Right cardiac atrium (tissue), 5 donors: ENCODE measurements around the gene DCBLD1. TPM values are rescaled to one million over a fixed set of nuclear protein-coding genes. Genes with fewer than 3 reads are reported as not detected.
"Not testable (repeated sequence)": the region's sequence is repeated elsewhere in the genome, so short reads cannot be mapped to it uniquely, and the experiment has no call there.

Experiments used
- ATAC-seq, 2 donors: fragments of 200-7000 bp; cut with Tn5 transposase; one replicate each; pipeline versions ENCODE4 v1.8.0 to v1.9.1; 2020; ENCODE audit warnings: moderate library complexity in 2 of 2, mild to moderate bottlenecking in 1 of 2
- DNase-seq, 3 donors: peaks; one replicate each; pipeline ENCODE4 v3.0.0-alpha.2; 2020
- H3K27ac ChIP-seq: one replicate; pipeline ENCODE4 v1.5.1; 2013; ENCODE audit warnings: mild to moderate bottlenecking, low read length, control low read depth, moderate library complexity
- H3K27me3 ChIP-seq: one replicate; pipeline ENCODE4 v1.6.1; 2013; ENCODE audit not compliant: control insufficient read depth, insufficient read depth
- H3K4me1 ChIP-seq: one replicate; pipeline ENCODE4 v1.6.1; 2013; ENCODE audit warnings: low read length; ENCODE audit not compliant: control insufficient read depth, insufficient read depth
- H3K4me3 ChIP-seq: one replicate; pipeline ENCODE4 v1.5.1; 2013; ENCODE audit warnings: low read length, control low read depth
- H3K9me3 ChIP-seq: one replicate; pipeline ENCODE4 v1.6.1; 2013; ENCODE audit warnings: low read length; ENCODE audit not compliant: control insufficient read depth
- WGBS: extraction: QIAGEN DNeasy Blood & Tissue Kit; methylation state at CpG from one replicate; pipeline ENCODE4 v1.1.7; 2013; 5-methylcytosine and 5-hydroxymethylcytosine counted together
- intact Hi-C, 4 donors: fragments of 100-400 bp; cut with DNase I; formaldehyde crosslinking; loops; one replicate each; pipeline versions ENCODE4 v1.11.0 to v1.14.0; 2022 to 2023
- polyA plus RNA-seq: library from polyadenylated mRNA; stranded (reverse); fragments of 200-250 nt; gene quantifications from one replicate; pipeline ENCODE4 v1.2.3, GENCODE V29; 2013
- total RNA-seq, 4 donors: library from RNA; stranded (reverse); fragmentation: NEBNext Ultra II Directional; extraction: Animal tissue kit (Norgen Biotek cat#: 25700); gene quantifications; one replicate each; pipeline ENCODE4 v1.2.1, GENCODE V29; 2021
- donor health status: healthy with polysubstance abuse.
- donor health status: DM: no; HTN: yes; CAD: no.
- donor health status: DM: no; HTN: no; CAD: no.
- donor health status: DM: no; HTN: yes; CAD: no; lungs with severe emphysema.
- donor health status: DM: yes; HTN: yes; CAD: no.

Gene DCBLD1
- total and polyA plus RNA-seq, 5 donors: 3.2 to 5.7 (median 3.9) TPM

DNA sequence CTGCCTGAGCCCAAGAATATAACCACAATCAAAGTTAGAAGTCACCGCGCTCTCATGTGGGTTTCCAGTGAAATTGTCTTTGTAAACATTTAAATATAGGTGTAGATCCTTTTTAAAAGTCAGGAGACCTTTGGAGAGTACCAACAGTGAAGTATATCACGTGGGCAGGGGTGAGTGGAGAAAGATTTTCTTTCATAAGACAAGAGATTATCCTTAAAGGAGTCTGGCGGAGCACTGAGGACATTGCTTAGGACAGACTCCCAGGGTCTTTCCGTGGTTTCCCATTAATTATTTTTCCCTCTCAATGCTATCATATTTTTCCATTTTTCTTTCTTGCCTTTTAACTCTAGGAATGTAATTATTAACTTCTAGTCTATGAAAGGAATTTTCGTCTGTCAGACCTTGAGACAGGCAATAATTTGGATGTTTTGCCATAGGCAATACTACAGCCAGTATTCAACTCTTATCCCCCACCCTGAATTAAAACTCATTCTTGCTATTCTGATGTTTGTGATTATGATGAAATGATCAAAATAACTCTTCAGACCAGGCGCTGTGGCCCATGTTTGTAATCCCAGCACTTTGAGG, 31.4 kb downstream of the DCBLD1 start:
- ATAC-seq: no peak
- no peak for DNase-seq
- H3K9me3 ChIP-seq: no peaks in the 10 kb centered on the region
- no peaks in the 10 kb centered on the region for H3K4me1 ChIP-seq
- 92% methylated on average over 7 of the region's 7 CpGs for WGBS
- intact Hi-C loops: no loop called here
- no peak overlapping the region for H3K4me3 ChIP-seq
- no peaks in the 10 kb centered on the region for H3K27me3 ChIP-seq
- H3K27ac ChIP-seq: no peak overlapping the region

GRCh38 chr6:117514655-117515054, 32.2 kb downstream of the DCBLD1 start:
- DNase-seq (no peak), ATAC-seq (no peak)
- Histone ChIP-seq H3K27me3 (no peaks in the 10 kb centered on the region), H3K27ac (no peak overlapping the region), H3K9me3 (no peaks in the 10 kb centered on the region), H3K4me3 (no peak overlapping the region), H3K4me1 (no peaks in the 10 kb centered on the region)
- WGBS: 100% methylated on average over 1 of the region's 1 CpG
- intact Hi-C loops: no loop called here

- no peak overlapping the region for H3K4me3 ChIP-seq
- ATAC-seq: no peak
- intact Hi-C loops: no loop called here
- H3K4me1 ChIP-seq: no peaks in the 10 kb centered on the region
- H3K27me3 ChIP-seq: no peaks in the 10 kb centered on the region
- no peak for DNase-seq
- no peak overlapping the region for H3K27ac ChIP-seq
- no peaks in the 10 kb centered on the region for H3K9me3 ChIP-seq
Observed at GRCh38 chr6:117515326-117515725, 32.9 kb downstream of the DCBLD1 start.

- H3K27ac ChIP-seq, H3K9me3 ChIP-seq, H3K27me3 ChIP-seq, H3K4me1 ChIP-seq, H3K4me3 ChIP-seq, ATAC-seq, DNase-seq, intact Hi-C loops: not testable (repeated sequence)
- 94% methylated on average over 5 of the region's 5 CpGs for WGBS
Observed at GRCh38 chr6:117517995-117518394, 35.5 kb downstream of the DCBLD1 start.

DNA sequence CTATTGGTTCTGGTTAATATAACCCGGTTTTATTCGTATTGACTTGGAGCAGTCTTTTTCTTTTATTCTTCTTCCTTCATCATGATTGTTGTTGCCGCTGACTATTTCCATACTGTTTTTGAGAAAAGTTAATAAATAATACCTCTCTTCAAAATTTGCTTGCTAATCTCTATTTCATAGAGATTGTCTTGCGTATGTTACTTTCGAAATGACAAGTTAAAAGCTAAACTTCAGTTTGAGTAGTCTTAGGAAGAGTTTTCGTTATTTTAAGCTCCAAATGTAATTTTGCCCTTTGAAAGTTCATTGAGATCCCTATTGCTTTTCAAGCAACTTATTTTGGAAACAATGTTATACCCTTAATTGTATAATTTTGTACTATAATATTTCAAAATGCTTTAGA, 36.4 kb downstream of the DCBLD1 start:
- Histone ChIP-seq H3K27ac (no peak overlapping the region), H3K27me3 (no peaks in the 10 kb centered on the region), H3K9me3 (no peaks in the 10 kb centered on the region), H3K4me1 (no peaks in the 10 kb centered on the region), H3K4me3 (no peak overlapping the region)
- intact Hi-C loops: no loop called here
- no peak for DNase-seq
- no peak for ATAC-seq
- WGBS: 97% methylated on average over 6 of the region's 6 CpGs

- WGBS: 89% methylated on average over 4 of the region's 4 CpGs
- Histone ChIP-seq H3K27ac (no peak overlapping the region), H3K27me3 (no peaks in the 10 kb centered on the region), H3K9me3 (no peaks in the 10 kb centered on the region), H3K4me3 (no peak overlapping the region), H3K4me1 (no peaks in the 10 kb centered on the region)
- intact Hi-C loops: no loop called here
- DNase-seq (no peak), ATAC-seq (no peak)
Observed at GRCh38 chr6:117520603-117521395, 38.3 kb downstream of the DCBLD1 start.

DNA sequence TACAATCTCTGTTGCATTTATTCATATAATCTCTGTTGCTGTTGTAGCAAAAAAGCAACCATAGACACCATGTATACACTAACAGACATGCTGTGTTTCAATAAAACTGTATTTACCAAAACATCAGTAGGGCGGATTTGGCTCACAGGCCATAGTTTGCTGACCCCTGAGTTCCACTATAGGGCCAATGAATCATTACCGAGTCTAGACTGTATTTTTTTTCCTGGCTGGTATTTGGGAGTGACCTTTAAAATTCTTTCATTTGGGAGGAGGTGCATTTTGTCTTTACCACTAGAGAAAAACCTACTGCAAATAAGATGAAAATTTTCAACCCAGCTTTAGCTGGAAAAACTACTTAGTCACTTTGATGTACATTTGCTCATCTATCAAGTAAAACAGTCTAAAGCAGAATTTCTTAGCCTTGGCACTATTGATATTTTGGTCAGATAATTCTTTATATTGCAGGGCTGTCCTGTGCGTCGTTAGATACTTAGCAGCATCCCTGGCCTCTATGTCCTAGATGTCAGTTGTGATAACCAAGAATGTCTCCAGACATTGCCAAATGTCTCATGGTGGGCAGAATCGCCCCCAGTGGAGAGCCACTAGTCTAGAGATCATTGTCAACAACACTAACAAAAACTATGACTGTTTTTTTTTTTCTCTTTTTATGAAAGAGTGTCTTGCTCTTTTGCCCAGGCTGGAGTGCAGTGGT, 39.5 kb downstream of the DCBLD1 start:
- WGBS: 91% methylated on average over 5 of the region's 5 CpGs
- Histone ChIP-seq H3K9me3 (no peaks in the 10 kb centered on the region), H3K27me3 (no peaks in the 10 kb centered on the region), H3K4me1 (no peaks in the 10 kb centered on the region), H3K27ac (no peak overlapping the region), H3K4me3 (no peak overlapping the region)
- ATAC-seq (no peak), DNase-seq (no peak)
- intact Hi-C loops: no loop called here

DNA sequence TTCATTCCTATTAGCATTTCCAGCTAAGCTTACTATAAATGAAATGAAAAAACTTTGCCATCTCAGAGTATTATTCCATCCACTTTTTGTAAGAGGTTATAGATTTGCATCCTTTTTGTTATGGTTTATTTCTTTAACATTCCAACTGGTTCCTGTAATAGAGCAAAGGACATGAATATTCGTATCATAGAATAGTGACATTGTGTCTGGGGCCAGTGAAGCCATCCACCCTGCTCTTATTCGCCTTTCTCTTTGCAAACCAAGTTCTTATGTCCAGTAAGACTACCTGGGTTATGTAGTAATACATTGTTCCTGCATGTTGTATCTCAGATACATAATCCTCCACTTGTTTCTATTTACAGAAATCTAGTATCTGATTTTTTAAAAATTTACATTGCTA, 43.1 kb downstream of the DCBLD1 start:
- intact Hi-C loops: no loop called here
- Histone ChIP-seq H3K27me3 (no peaks in the 10 kb centered on the region), H3K4me3 (no peak overlapping the region), H3K27ac (no peak overlapping the region), H3K9me3 (no peaks in the 10 kb centered on the region), H3K4me1 (peaks cover 4% of the 10 kb centered on the region)
- no peak for ATAC-seq
- no peak for DNase-seq
- 96% methylated on average over 2 of the region's 2 CpGs for WGBS

DNA sequence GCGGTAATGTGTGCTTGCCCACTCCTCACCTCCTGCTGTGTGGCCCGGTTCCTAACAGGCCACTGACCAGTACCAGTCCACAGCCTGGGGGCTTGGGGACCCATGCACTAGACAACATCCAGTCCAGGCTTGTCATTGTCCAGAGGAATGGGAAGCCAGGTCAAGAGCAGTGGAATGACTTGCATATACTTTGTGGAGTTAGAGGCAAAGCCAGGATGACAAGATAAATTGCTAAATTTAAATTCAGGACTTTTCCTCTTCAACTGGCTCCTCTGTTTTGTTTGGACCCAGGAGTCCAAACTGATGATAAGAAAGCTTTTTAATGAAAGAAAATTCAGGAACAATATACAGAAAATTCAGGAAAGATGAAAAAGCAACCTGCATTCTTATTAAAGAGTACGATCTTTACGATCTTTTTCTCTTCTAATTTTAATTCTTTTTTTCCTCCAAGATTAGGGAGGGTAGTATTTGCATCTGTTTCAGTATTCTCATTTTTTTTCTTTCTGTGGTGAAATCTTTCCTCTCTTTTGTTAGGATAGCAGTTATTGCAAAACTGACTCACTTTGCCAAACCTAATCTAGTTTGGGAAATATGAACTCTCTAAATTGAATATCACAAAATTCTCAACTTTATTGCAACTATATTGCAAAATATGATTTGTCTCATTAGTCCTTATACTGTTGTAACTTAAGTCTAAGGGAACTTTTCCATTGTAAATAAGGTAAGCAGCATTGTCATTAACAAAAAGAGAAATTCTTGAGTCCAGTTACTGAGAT, 48.2 kb downstream of the DCBLD1 start:
- H3K4me3 ChIP-seq: no peak overlapping the region
- peak; percentile 24 to 25 for ATAC-seq
- no peaks in the 10 kb centered on the region for H3K27me3 ChIP-seq
- no peak for DNase-seq
- intact Hi-C loops: no loop called here
- WGBS: 88% methylated on average over 4 of the region's 4 CpGs
- H3K9me3 ChIP-seq: no peaks in the 10 kb centered on the region
- H3K4me1 ChIP-seq: peaks cover 6% of the 10 kb centered on the region
- H3K27ac ChIP-seq: no peak overlapping the region

DNA sequence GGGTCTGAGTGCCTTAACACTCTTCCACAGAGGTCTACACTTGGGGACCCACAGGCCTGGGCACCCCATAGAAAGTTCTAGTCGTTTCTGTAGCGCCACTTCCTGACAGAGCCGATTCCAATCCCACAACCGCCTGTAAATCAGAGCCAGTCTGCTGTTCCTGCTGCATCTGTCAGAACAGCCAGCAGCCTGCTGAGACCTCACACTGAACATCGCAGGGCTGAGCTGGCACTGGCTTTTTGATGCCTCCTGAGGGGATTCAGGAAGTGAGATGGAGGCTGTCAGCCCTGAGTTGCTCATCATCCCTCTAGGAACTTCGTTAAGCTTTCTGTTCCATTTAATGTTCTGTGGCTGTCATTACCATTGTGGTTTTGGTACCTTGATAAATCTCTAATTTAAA, 48.9 kb downstream of the DCBLD1 start:
- Histone ChIP-seq H3K9me3 (no peaks in the 10 kb centered on the region), H3K27ac (no peak overlapping the region), H3K27me3 (no peaks in the 10 kb centered on the region), H3K4me3 (no peak overlapping the region), H3K4me1 (peaks cover 6% of the 10 kb centered on the region)
- intact Hi-C loops: no loop called here
- 51% methylated on average over 6 of the region's 6 CpGs for WGBS
- ATAC-seq (peak; percentile 44 to 56), DNase-seq (peak in 2 of 3 donors; percentile 26 to 56)
